ENCODE data around the gene GPR132. TPM values are rescaled to one million over a fixed set of nuclear protein-coding genes. Genes with fewer than 3 reads are reported as not detected.

The GPR132 gene
- total and polyA plus RNA-seq, 2 donors (not counting 3 experiments of a cell fraction or from before 2014, with no cell fraction given) = not detected

GRCh38 chr14:105071942-105072341, 6.7 kb upstream of the GPR132 start:
- intact Hi-C loops (cut with micrococcal nuclease) (no loop called here), dilution Hi-C loops (cut with MboI; ENCODE audit: extremely low pct_ligation_motif_present, low sequenced_read_pairs) (loop anchor here (10.0 kb wide), 1 partner anchor 137 kb away; no protein-coding TSS in a partner anchor)
- BruUV-seq (replicated peaks) = no TSS peak
- H3K9ac ChIP-seq (replicated peaks; ENCODE audit: extremely low read depth, insufficient read depth, low read length) = no peak overlapping the region
- DNase-seq (ENCODE audit: low read depth, low spot score) (no peak), FAIRE-seq (no peak)
- CTCF ChIA-PET = interaction anchor here (0.8 to 2.2 kb wide), 3 partner anchors 15 to 26 kb away, joined by 3 to 5 read pairs (median 3); no protein-coding TSS in a partner anchor
- no peaks in the 10 kb centered on the region for H4K20me1 ChIP-seq (replicated peaks; ENCODE audit: control insufficient read depth, extremely low read depth, insufficient read depth, low read length)
- POLR2A ChIA-PET = no interaction called here
- H3K27me3 ChIP-seq (ENCODE audit: control insufficient read depth in 2 of 2, insufficient read depth in 2 of 2, low read length in 2 of 2) = no peaks in the 10 kb centered on the region
- no peak overlapping the region for H3K27ac ChIP-seq (ENCODE audit: insufficient read depth, low read depth, low read length)
- H3K9me1 ChIP-seq (replicated peaks; ENCODE audit: control insufficient read depth, extremely low read depth, insufficient read depth, low read length) = no peaks in the 10 kb centered on the region
- H3K4me1 ChIP-seq (ENCODE audit: control insufficient read depth, extremely low read depth, insufficient read depth, low read length) = no peaks in the 10 kb centered on the region
- no peaks in the 10 kb centered on the region for H3K9me3 ChIP-seq (replicated peaks; ENCODE audit: control insufficient read depth, insufficient read depth, low read length)
- H2AFZ ChIP-seq (ENCODE audit: low read depth, low read length) = no peak overlapping the region
- H3K4me3 ChIP-seq (replicated peaks in 1 of 3; ENCODE audit: insufficient read depth in 1 of 3, low read depth in 1 of 3, low read length in 3 of 3) = no peak overlapping the region
- TF ChIP-seq POLR2A (IDR thresholded peaks at IDR 0.05; ENCODE audit: low read depth, low read length) (no peak), EZH2 (IDR thresholded peaks at IDR 0.05; ENCODE audit: borderline replicate concordance, low read depth, low read length, severe bottlenecking) (no peak), POLR2AphosphoS5 (IDR thresholded peaks at IDR 0.05; ENCODE audit: insufficient read depth, low read depth, low read length) (no peak), JUN (IDR thresholded peaks at IDR 0.05; ENCODE audit: borderline replicate concordance, insufficient read depth, insufficient read length, low read depth) (no peak), GATA2 (IDR thresholded peaks at IDR 0.05; ENCODE audit: insufficient read depth, insufficient read length, low read depth, low read length) (no peak), CTCF (IDR thresholded peaks at IDR 0.05; ENCODE audit: extremely low read depth in 1 of 2, insufficient read depth in 1 of 2, low read depth in 1 of 2, low read length in 2 of 2) (no peak), MYC (IDR thresholded peaks at IDR 0.05; ENCODE audit: low read depth, low read length) (no peak), FOS (IDR thresholded peaks at IDR 0.05; ENCODE audit: borderline replicate concordance, insufficient read depth, low read length) (no peak)
- no peaks in the 10 kb centered on the region for H3K36me3 ChIP-seq (ENCODE audit: control insufficient read depth in 2 of 2, extremely low read depth in 1 of 2, insufficient read depth in 2 of 2, low read length in 2 of 2)
- no peaks in the 10 kb centered on the region for H3K79me2 ChIP-seq (ENCODE audit: control insufficient read depth, insufficient read depth, low read length)
- no peak overlapping the region for H3K4me2 ChIP-seq (ENCODE audit: insufficient read depth, low read length)
